Measurements from ENCODE around the gene COL27A1.

Gene COL27A1

DNA sequence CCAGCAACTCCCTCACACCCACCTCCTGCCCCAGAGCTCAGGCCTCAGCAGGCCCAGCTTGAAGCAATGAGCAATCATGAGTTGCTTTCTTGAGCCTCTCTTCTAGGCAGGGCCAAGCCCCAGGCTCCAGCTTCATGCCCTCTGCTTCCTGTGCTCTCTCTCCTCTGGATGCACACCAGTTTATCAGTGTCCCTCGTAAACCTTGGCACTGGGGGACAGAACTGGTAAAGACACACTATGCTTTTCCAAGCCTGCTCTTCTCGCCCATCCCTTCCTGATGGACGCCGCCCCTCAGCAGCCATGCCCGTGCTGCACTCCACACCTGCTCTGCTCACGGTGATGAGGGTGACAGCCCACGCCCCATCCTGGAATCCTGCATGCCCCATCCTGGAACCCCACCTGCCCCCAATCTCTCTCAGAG, 118.1 kb downstream of the COL27A1 start:
- H3K9me3 ChIP-seq (ENCODE audit: low read length) = no peaks in the 10 kb centered on the region
- H3K27ac ChIP-seq (ENCODE audit: low read depth, low read length, poor library complexity, severe bottlenecking) = no peak overlapping the region
- no peak overlapping the region for H2AFZ ChIP-seq (ENCODE audit: low read length)
- H4K20me1 ChIP-seq (ENCODE audit: insufficient read depth, low read length) = no peaks in the 10 kb centered on the region
- no peaks in the 10 kb centered on the region for H3K36me3 ChIP-seq (ENCODE audit: insufficient read depth, low read length)
- H3K9me2 ChIP-seq (ENCODE audit: low read depth, low read length) = no peaks in the 10 kb centered on the region
- no peak overlapping the region for H3K9ac ChIP-seq (ENCODE audit: low read length)
- H3F3A ChIP-seq (ENCODE audit: insufficient read depth, low read length) = no peaks in the 10 kb centered on the region
- H3K79me2 ChIP-seq (ENCODE audit: insufficient read depth, low read length) = no peaks in the 10 kb centered on the region
- no peak overlapping the region for H3K4me3 ChIP-seq (ENCODE audit: low read depth, low read length, poor library complexity, severe bottlenecking)
- H3K27me3 ChIP-seq (ENCODE audit: insufficient read depth, low read length) = no peaks in the 10 kb centered on the region
- H3K4me1 ChIP-seq (ENCODE audit: insufficient read depth, low read length, severe bottlenecking) = no peaks in the 10 kb centered on the region
- no peak for TF ChIP-seq EZH2 (IDR thresholded peaks at IDR 0.05; ENCODE audit: borderline replicate concordance, low read length)
- TF ChIP-seq, protein P1, sequence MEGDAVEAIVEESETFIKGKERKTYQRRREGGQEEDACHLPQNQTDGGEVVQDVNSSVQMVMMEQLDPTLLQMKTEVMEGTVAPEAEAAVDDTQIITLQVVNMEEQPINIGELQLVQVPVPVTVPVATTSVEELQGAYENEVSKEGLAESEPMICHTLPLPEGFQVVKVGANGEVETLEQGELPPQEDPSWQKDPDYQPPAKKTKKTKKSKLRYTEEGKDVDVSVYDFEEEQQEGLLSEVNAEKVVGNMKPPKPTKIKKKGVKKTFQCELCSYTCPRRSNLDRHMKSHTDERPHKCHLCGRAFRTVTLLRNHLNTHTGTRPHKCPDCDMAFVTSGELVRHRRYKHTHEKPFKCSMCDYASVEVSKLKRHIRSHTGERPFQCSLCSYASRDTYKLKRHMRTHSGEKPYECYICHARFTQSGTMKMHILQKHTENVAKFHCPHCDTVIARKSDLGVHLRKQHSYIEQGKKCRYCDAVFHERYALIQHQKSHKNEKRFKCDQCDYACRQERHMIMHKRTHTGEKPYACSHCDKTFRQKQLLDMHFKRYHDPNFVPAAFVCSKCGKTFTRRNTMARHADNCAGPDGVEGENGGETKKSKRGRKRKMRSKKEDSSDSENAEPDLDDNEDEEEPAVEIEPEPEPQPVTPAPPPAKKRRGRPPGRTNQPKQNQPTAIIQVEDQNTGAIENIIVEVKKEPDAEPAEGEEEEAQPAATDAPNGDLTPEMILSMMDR (IDR thresholded peaks at IDR 0.05; ENCODE audit: low read length) = no peak
- no peak overlapping the region for H3K4me2 ChIP-seq (ENCODE audit: low read length)

DNA sequence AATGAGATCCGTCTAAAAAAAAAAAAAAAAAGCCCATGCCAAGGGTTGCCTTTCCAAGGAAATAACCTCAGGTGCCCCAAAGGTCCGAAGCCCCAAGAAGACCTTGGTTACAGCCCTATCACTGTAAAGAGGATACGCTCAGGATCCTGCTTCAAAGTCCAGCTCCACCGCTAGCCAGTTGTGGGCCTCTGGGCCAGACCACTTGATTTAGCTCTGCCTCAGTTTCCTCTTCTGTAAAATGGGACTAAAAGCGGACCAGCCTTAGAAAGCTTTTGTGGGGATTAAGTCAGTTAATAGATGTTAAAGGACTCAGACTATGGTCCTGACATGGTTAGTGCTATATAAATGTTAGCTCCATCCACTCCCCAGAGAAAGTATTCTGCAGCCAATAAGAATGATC, 118.9 kb downstream of the COL27A1 start:
- no peaks in the 10 kb centered on the region for H3F3A ChIP-seq (ENCODE audit: insufficient read depth, low read length)
- no peak overlapping the region for H3K9ac ChIP-seq (ENCODE audit: low read length)
- H3K79me2 ChIP-seq (ENCODE audit: insufficient read depth, low read length) = no peaks in the 10 kb centered on the region
- no peaks in the 10 kb centered on the region for H3K9me3 ChIP-seq (ENCODE audit: low read length)
- H3K4me3 ChIP-seq (ENCODE audit: low read depth, low read length, poor library complexity, severe bottlenecking) = no peak overlapping the region
- TF ChIP-seq, protein P1 (IDR thresholded peaks at IDR 0.05; ENCODE audit: low read length) = no peak
- TF ChIP-seq EZH2 (IDR thresholded peaks at IDR 0.05; ENCODE audit: borderline replicate concordance, low read length) = no peak
- 0 out of 2 replicates have a peak, but pooled peaks cover 6% of the 10 kb centered on the region for H3K27me3 ChIP-seq (ENCODE audit: insufficient read depth, low read length)
- no peak overlapping the region for H3K4me2 ChIP-seq (ENCODE audit: low read length)
- H3K4me1 ChIP-seq (ENCODE audit: insufficient read depth, low read length, severe bottlenecking) = no peaks in the 10 kb centered on the region
- H3K9me2 ChIP-seq (ENCODE audit: low read depth, low read length) = no peaks in the 10 kb centered on the region
- no peak overlapping the region for H3K27ac ChIP-seq (ENCODE audit: low read depth, low read length, poor library complexity, severe bottlenecking)
- no peaks in the 10 kb centered on the region for H4K20me1 ChIP-seq (ENCODE audit: insufficient read depth, low read length)
- no peaks in the 10 kb centered on the region for H3K36me3 ChIP-seq (ENCODE audit: insufficient read depth, low read length)
- H2AFZ ChIP-seq (ENCODE audit: low read length) = no peak overlapping the region

DNA sequence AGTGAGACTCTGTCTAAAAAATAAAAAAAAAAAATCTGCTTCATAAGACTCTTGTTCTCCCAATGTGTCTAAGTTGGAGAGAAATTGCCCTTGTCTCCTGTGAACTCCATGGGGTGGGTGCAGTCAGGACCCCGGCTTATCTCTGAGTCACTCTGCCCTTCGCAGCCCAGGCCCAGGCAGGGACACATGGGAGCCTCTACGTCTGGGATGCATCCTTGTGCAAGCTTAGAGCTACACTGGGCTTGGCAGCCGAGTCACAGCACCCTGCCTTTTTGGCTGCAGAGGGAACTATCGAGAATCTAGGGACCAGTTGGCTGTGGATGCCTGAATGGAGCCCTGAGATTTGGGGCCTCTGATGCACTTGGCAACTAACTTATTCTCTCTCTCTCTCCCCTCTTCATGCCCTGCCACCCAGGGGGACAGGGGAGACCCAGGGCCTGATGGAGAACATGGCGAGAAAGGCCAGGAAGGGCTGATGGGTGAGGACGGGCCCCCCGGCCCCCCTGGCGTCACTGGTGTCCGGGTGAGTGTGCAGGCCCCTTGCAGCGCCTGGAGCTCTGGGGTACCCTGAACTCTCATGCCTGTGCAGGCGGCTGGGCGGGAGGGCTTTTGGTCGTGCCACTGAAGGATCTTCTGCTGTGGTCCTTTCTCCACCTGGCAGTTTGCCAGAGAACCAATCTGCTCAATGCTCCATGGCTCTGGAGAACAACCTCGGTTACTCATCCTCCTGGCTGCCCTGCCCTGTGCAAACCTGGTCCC, 120.1 kb downstream of the COL27A1 start:
- no peak overlapping the region for H3K27ac ChIP-seq (ENCODE audit: low read depth, low read length, poor library complexity, severe bottlenecking)
- H3K4me3 ChIP-seq (ENCODE audit: low read depth, low read length, poor library complexity, severe bottlenecking) = no peak overlapping the region
- H3K27me3 ChIP-seq (ENCODE audit: insufficient read depth, low read length) = 0 out of 2 replicates have a peak, but pooled peaks cover 6% of the 10 kb centered on the region
- H3K79me2 ChIP-seq (ENCODE audit: insufficient read depth, low read length) = no peaks in the 10 kb centered on the region
- H3K9ac ChIP-seq (ENCODE audit: low read length) = no peak overlapping the region
- H3K4me1 ChIP-seq (ENCODE audit: insufficient read depth, low read length, severe bottlenecking) = no peaks in the 10 kb centered on the region
- no peaks in the 10 kb centered on the region for H3F3A ChIP-seq (ENCODE audit: insufficient read depth, low read length)
- no peak overlapping the region for H3K4me2 ChIP-seq (ENCODE audit: low read length)
- H4K20me1 ChIP-seq (ENCODE audit: insufficient read depth, low read length) = no peaks in the 10 kb centered on the region
- H2AFZ ChIP-seq (ENCODE audit: low read length) = no peak overlapping the region
- no peaks in the 10 kb centered on the region for H3K36me3 ChIP-seq (ENCODE audit: insufficient read depth, low read length)
- H3K9me3 ChIP-seq (ENCODE audit: low read length) = no peaks in the 10 kb centered on the region
- no peaks in the 10 kb centered on the region for H3K9me2 ChIP-seq (ENCODE audit: low read depth, low read length)
- TF ChIP-seq EZH2 (IDR thresholded peaks at IDR 0.05; ENCODE audit: borderline replicate concordance, low read length) = no peak
- TF ChIP-seq, protein P1 (IDR thresholded peaks at IDR 0.05; ENCODE audit: low read length) = no peak

All from OCI-LY1 (cell line).